ENCODE measurements around the gene RAP1GAP.

DNA sequence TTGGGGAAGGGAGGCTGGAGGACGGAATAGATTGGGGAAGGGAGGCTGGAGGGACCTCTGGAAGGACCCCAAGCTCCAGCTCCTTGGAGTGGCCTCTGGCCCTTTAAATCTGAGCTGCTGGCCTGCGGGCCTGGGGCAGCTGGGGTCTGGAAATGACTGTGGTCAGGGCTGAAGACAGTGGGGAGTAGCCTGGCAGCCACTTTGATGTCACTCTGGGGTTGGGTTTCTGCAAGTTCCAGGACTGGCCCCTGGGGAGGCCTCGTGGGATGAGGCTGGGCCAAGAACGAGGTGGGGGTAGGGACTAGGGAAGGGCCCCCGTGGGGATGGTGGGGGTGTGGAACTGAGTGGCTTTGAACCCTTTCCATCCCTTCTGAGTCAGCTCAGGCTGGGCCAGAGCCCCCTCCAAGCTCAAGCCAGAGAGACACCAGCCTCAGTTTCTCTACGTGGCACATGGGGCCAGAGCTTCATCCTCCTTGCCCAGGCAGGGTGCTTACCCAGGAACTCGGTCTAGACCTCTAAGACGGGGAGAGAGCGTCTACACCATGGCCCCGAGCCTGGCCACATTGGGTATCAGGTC is 100.3 kb downstream of the RAP1GAP start:
- TF ChIP-seq, protein P1, sequence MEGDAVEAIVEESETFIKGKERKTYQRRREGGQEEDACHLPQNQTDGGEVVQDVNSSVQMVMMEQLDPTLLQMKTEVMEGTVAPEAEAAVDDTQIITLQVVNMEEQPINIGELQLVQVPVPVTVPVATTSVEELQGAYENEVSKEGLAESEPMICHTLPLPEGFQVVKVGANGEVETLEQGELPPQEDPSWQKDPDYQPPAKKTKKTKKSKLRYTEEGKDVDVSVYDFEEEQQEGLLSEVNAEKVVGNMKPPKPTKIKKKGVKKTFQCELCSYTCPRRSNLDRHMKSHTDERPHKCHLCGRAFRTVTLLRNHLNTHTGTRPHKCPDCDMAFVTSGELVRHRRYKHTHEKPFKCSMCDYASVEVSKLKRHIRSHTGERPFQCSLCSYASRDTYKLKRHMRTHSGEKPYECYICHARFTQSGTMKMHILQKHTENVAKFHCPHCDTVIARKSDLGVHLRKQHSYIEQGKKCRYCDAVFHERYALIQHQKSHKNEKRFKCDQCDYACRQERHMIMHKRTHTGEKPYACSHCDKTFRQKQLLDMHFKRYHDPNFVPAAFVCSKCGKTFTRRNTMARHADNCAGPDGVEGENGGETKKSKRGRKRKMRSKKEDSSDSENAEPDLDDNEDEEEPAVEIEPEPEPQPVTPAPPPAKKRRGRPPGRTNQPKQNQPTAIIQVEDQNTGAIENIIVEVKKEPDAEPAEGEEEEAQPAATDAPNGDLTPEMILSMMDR (IDR thresholded peaks at IDR 0.05; ENCODE audit: borderline replicate concordance, extremely low read depth, low read length, poor library complexity, severe bottlenecking), result no peak
- no peak for TF ChIP-seq EZH2 (IDR thresholded peaks at IDR 0.05; ENCODE audit: borderline replicate concordance, low read depth, low read length, severe bottlenecking)
